Epithelial cell of proximal tubule (primary cell): ENCODE results near the gene PXK. TPM values are rescaled to one million over a fixed set of nuclear protein-coding genes. Genes with fewer than 3 reads are reported as not detected.
"Not testable (repeated sequence)": the region's sequence is repeated elsewhere in the genome, so short reads cannot be mapped to it uniquely, and the experiment has no call there.

Source experiments
- DNase-seq: peaks from one replicate; pipeline ENCODE4 v3.0.0-alpha.2; 2011; ENCODE audit warnings: low read depth
- H3K4me3 ChIP-seq: 2 replicates; pipeline ENCODE4 v1.5.1; 2011; ENCODE audit warnings: low read depth, mild to moderate bottlenecking, low read length
- CTCF ChIP-seq: conservative IDR thresholded peaks from 2 replicates; pipeline ENCODE4 v1.5.1; 2012; ENCODE audit warnings: low read depth, mild to moderate bottlenecking, low read length
- total RNA-seq: library from RNA; depleted of rRNA; stranded (reverse); fragments of >200 nt; gene quantifications from 2 replicates; pipeline ENCODE4 v1.2.3, GENCODE V29; 2015

The PXK gene
- total RNA-seq: 10.1 and 12.4 TPM in 2 replicates

DNA sequence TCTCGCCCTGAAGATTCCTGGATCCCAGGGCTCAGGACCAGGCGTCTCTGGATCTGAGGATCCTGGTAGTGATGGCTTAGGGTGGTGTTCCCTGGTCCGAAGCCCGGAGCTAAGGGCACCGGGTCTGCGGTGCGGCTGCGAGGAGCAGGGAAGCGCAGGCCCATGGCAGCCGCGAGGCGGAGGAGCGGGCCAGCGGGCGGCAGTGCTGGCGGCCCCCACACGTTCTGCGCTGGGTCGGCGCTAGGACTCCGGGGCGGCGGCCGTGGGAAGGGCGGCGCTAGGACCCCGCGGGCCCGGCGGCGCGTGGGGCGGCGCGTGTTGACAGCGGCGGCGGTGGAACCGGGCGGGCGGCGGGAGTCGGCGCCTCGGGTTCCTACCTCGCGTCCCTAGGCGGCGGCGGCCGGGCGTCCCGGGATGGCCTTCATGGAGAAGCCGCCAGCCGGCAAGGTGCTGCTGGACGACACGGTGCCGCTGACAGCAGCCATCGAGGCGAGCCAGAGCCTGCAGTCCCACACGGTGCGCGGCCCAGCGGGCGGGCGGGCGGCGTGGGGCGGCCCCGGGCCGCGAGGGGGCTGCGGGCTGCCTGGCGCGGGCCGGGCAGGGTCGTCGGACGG lies at the start of gene PXK:
TSS of gene PXK (plus strand) at position 318 of the 614 bp plus-strand sequence. CDS start at position 415, 97 bp downstream.
- H3K4me3 ChIP-seq: peak within 1 kb of the TSS; percentile 73
- no peak for TF ChIP-seq CTCF
- no peak for DNase-seq

- no peak overlapping the region for H3K4me3 ChIP-seq
- DNase-seq: no peak
- TF ChIP-seq CTCF: no peak
Measured at GRCh38 chr3:58285334-58285733, 47.4 kb upstream of the PXK start.

GRCh38 chr3:58287354-58287753 lies 45.3 kb upstream of the PXK start:
- DNase-seq: no peak
- H3K4me3 ChIP-seq: no peak overlapping the region
- no peak for TF ChIP-seq CTCF

DNA sequence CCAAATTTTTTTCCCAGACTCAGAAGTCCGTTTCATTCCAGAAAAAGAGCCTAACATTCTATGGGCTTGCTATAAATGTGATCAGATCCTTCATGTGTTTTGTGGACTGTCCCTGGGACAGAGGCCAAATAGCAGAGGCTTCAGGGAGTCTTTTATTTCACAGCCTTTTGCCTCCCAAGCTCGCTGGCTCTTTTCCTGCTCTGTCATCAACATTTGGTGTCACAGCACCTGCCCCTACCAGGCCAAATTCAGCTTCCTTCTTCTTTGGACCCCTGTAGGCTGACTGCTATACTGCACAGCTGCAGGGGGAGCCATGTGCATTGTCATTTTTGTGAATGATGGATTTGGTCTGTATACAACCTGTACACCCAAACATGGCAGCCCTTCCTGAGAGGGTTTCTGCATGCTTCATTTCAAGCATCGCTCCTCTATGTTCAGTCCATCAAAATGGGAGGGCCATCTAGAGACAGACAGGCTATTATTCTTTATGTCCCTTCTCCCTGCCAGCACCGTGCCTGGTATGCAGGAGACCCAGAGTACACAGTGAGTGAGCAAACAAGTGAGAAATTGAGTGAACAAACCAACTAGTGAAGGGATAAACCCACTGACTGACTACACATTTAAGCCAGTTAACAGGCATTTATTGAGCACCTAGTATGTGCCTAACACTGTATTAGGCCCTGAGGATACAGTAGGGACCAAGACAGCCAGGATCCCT lies 44.5 kb upstream of the PXK start:
- H3K4me3 ChIP-seq: no peak overlapping the region
- no peak for DNase-seq
- peak; percentile 16 for TF ChIP-seq CTCF

- DNase-seq, H3K4me3 ChIP-seq: not testable (repeated sequence)
Measured at GRCh38 chr3:58288964-58289613, 43.6 kb upstream of the PXK start.

- DNase-seq, H3K4me3 ChIP-seq: not testable (repeated sequence)
Measured at GRCh38 chr3:58290446-58290845, 42.2 kb upstream of the PXK start.

- no peak for TF ChIP-seq CTCF
- no peak for DNase-seq
- no peak overlapping the region for H3K4me3 ChIP-seq
Measured at GRCh38 chr3:58291671-58292338, 40.9 kb upstream of the PXK start.
